HUES48 (cell line): ENCODE results near the gene ABCE1.
A peak's percentile ranks its signal among the peaks of the same experiment; 100 is the strongest.

ENCODE experiments used
- H3K27ac ChIP-seq: one replicate; pipeline ENCODE4 v1.7.0; 2013; ENCODE audit warnings: low read depth, low read length, inconsistent platforms
- H3K27me3 ChIP-seq: 2 replicates; pipeline ENCODE4 v1.6.1; 2013; ENCODE audit warnings: mild to moderate bottlenecking, low read length; ENCODE audit not compliant: control insufficient read depth, insufficient read depth
- H3K36me3 ChIP-seq: 2 replicates; pipeline ENCODE4 v1.6.1; 2013; ENCODE audit warnings: low read length; ENCODE audit not compliant: control insufficient read depth, insufficient read depth
- H3K4me1 ChIP-seq: 2 replicates; pipeline ENCODE4 v1.6.1; 2013; ENCODE audit warnings: mild to moderate bottlenecking, low read length; ENCODE audit not compliant: control insufficient read depth, insufficient read depth
- H3K4me3 ChIP-seq: 2 replicates; pipeline ENCODE4 v1.5.1; 2013; ENCODE audit warnings: mild to moderate bottlenecking, low read depth, low read length
- H3K9ac ChIP-seq: 2 replicates; pipeline ENCODE4 v1.6.1; 2013; ENCODE audit warnings: mild to moderate bottlenecking, low read depth, low read length, moderate library complexity
- H3K9me3 ChIP-seq: 2 replicates; pipeline ENCODE4 v1.6.1; 2013; ENCODE audit warnings: low read length; ENCODE audit not compliant: control insufficient read depth, insufficient read depth

ABCE1 gene

GRCh38 chr4:145075742-145076468, 22.2 kb upstream of the ABCE1 start:
- Histone ChIP-seq H3K36me3 (peaks cover 12% of the 10 kb centered on the region), H3K27me3 (no peaks in the 10 kb centered on the region), H3K4me1 (no peaks in the 10 kb centered on the region), H3K9me3 (no peaks in the 10 kb centered on the region), H3K9ac (no peak overlapping the region), H3K4me3 (no peak overlapping the region), H3K27ac (no peak overlapping the region)

- no peak overlapping the region for H3K4me3 ChIP-seq
- H3K27ac ChIP-seq = no peak overlapping the region
- no peaks in the 10 kb centered on the region for H3K9me3 ChIP-seq
- H3K4me1 ChIP-seq = no peaks in the 10 kb centered on the region
- H3K9ac ChIP-seq = no peak overlapping the region
- no peaks in the 10 kb centered on the region for H3K27me3 ChIP-seq
- H3K36me3 ChIP-seq = peaks cover 16% of the 10 kb centered on the region
Observed at GRCh38 chr4:145076469-145076855, 21.6 kb upstream of the ABCE1 start.

GRCh38 chr4:145081756-145082155, 16.4 kb upstream of the ABCE1 start:
- Histone ChIP-seq H3K4me1 (no peaks in the 10 kb centered on the region), H3K27me3 (no peaks in the 10 kb centered on the region), H3K4me3 (no peak overlapping the region), H3K9ac (no peak overlapping the region), H3K36me3 (peaks cover 24% of the 10 kb centered on the region), H3K9me3 (no peaks in the 10 kb centered on the region), H3K27ac (no peak overlapping the region)

- H3K9me3 ChIP-seq = no peaks in the 10 kb centered on the region
- H3K9ac ChIP-seq = no peak overlapping the region
- H3K27ac ChIP-seq = no peak overlapping the region
Observed at GRCh38 chr4:145083891-145084605, 14.1 kb upstream of the ABCE1 start.

GRCh38 chr4:145090380-145090779, 7.7 kb upstream of the ABCE1 start:
- Histone ChIP-seq H3K9me3 (peaks cover 2% of the 10 kb centered on the region; the same call in 1 of the 2 replicates), H3K4me3 (no peak overlapping the region), H3K9ac (no peak overlapping the region), H3K27ac (no peak overlapping the region), H3K27me3 (no peaks in the 10 kb centered on the region), H3K36me3 (peaks cover 78% of the 10 kb centered on the region), H3K4me1 (no peaks in the 10 kb centered on the region)

More at GRCh38 chr4:145083891-145084605, 14.1 kb upstream of the ABCE1 start:
- peaks cover 34% of the 10 kb centered on the region for H3K36me3 ChIP-seq
- no peaks in the 10 kb centered on the region for H3K4me1 ChIP-seq
- H3K4me3 ChIP-seq = no peak overlapping the region
- no peaks in the 10 kb centered on the region for H3K27me3 ChIP-seq

- Histone ChIP-seq H3K27me3 (no peaks in the 10 kb centered on the region), H3K4me1 (peaks cover 5% of the 10 kb centered on the region), H3K9ac (no peak overlapping the region), H3K9me3 (peaks cover 2% of the 10 kb centered on the region; the same call in 1 of the 2 replicates), H3K36me3 (peaks cover 72% of the 10 kb centered on the region), H3K27ac (no peak overlapping the region), H3K4me3 (no peak overlapping the region)
Observed at GRCh38 chr4:145093638-145094037, 4.5 kb upstream of the ABCE1 start.

- Histone ChIP-seq H3K27ac (peak overlapping the region; percentile 95), H3K36me3 (peaks cover 35% of the 10 kb centered on the region), H3K27me3 (no peaks in the 10 kb centered on the region), H3K9ac (peak overlapping the region; percentile 97), H3K9me3 (peaks cover 2% of the 10 kb centered on the region; the same call in 1 of the 2 replicates), H3K4me3 (peak overlapping the region; percentile 89), H3K4me1 (peaks cover 14% of the 10 kb centered on the region)
Observed at GRCh38 chr4:145097331-145097820, 735 bp upstream of the ABCE1 start.

- H3K9me3 ChIP-seq = peaks cover 2% of the 10 kb centered on the region; the same call in 1 of the 2 replicates
- H3K27me3 ChIP-seq = no peaks in the 10 kb centered on the region
- H3K4me3 ChIP-seq = peak overlapping the region; percentile 89
- peaks cover 22% of the 10 kb centered on the region for H3K36me3 ChIP-seq
- H3K27ac ChIP-seq = peak overlapping the region; percentile 95
- H3K9ac ChIP-seq = peak overlapping the region; percentile 97
- H3K4me1 ChIP-seq = peaks cover 14% of the 10 kb centered on the region
Observed at GRCh38 chr4:145098675-145099037, 545 bp downstream of the ABCE1 start.

GRCh38 chr4:145099653-145100052, 1.5 kb downstream of the ABCE1 start:
- Histone ChIP-seq H3K9ac (no peak overlapping the region), H3K4me3 (peak overlapping the region; percentile 89), H3K9me3 (no peaks in the 10 kb centered on the region), H3K4me1 (peaks cover 14% of the 10 kb centered on the region), H3K36me3 (peaks cover 19% of the 10 kb centered on the region), H3K27ac (no peak overlapping the region), H3K27me3 (no peaks in the 10 kb centered on the region)

- Histone ChIP-seq H3K9ac (no peak overlapping the region), H3K27me3 (no peaks in the 10 kb centered on the region), H3K4me3 (no peak overlapping the region), H3K27ac (no peak overlapping the region), H3K9me3 (no peaks in the 10 kb centered on the region), H3K36me3 (peaks cover 21% of the 10 kb centered on the region), H3K4me1 (peaks cover 14% of the 10 kb centered on the region)
Observed at GRCh38 chr4:145101091-145101490, 3.0 kb downstream of the ABCE1 start.

- no peak overlapping the region for H3K4me3 ChIP-seq
Observed at GRCh38 chr4:145102619-145103018, 4.5 kb downstream of the ABCE1 start.

More at GRCh38 chr4:145102619-145103018, 4.5 kb downstream of the ABCE1 start:
- Histone ChIP-seq H3K4me1 (0 out of 2 replicates have a peak, but pooled peaks cover 9% of the 10 kb centered on the region), H3K9ac (no peak overlapping the region), H3K27me3 (no peaks in the 10 kb centered on the region), H3K36me3 (peaks cover 36% of the 10 kb centered on the region), H3K27ac (no peak overlapping the region), H3K9me3 (no peaks in the 10 kb centered on the region)
